PC-9 (cell line): Measurements from ENCODE around the gene SGSM1. TPM values are rescaled to one million over a fixed set of nuclear protein-coding genes. Genes with fewer than 3 reads are reported as not detected.
"Not testable (repeated sequence)": the region's sequence is repeated elsewhere in the genome, so short reads cannot be mapped to it uniquely, and the experiment has no call there.

Experiments
- BruUV-seq: library from RNA; stranded (reverse); fragments of 400-500 nt; replicated peaks from 2 replicates; lab custom pipeline; 2021; lab: Mats Ljungman, UMichigan
- CTCF ChIA-PET: fragments of 300-600 bp; sonication (Branson Sonifier 250); formaldehyde crosslinking; loops from one replicate; lab custom pipeline; 2022; ENCODE audit warnings: antibody characterized with exemption; lab: Charles Lee
- POLR2A ChIA-PET: fragments of 300-600 bp; sonication (Branson Sonifier 250); formaldehyde crosslinking; loops from one replicate; lab custom pipeline; 2022; ENCODE audit warnings: antibody characterized with exemption; ENCODE audit not compliant: unreplicated experiment; lab: Charles Lee
- DNase-seq, 2 experiments: peaks; one replicate each; pipeline versions ENCODE4 v3.0.0 to v3.0.0-alpha.2; 2015 to 2022; ENCODE audit warnings: mixed read lengths in 1 of 2
- H2AFZ ChIP-seq: fragments of 200-600 bp; sonication (generic); 2 replicates; pipeline ENCODE4 v1.8.1; 2017; ENCODE audit warnings: antibody characterized with exemption
- H3F3A ChIP-seq: fragments of 200-600 bp; sonication (generic); 2 replicates; pipeline ENCODE4 v1.8.1; 2017; ENCODE audit warnings: antibody characterized with exemption, mild to moderate bottlenecking, low read depth; ENCODE audit not compliant: insufficient read depth
- H3K27ac ChIP-seq: fragments of 200-600 bp; sonication (generic); 2 replicates; pipeline ENCODE4 v1.6.1; 2016; ENCODE audit warnings: mixed run types
- H3K27me3 ChIP-seq: fragments of 200-600 bp; sonication (generic); 2 replicates; pipeline ENCODE4 v1.6.1; 2016; ENCODE audit warnings: low read depth, mixed run types; ENCODE audit not compliant: insufficient read depth
- H3K36me3 ChIP-seq: fragments of 200-600 bp; sonication (generic); 2 replicates; pipeline ENCODE4 v1.6.1; 2016; ENCODE audit warnings: low read depth, mixed run types
- H3K4me1 ChIP-seq: fragments of 200-600 bp; sonication (generic); replicated peaks from 2 replicates; pipeline ENCODE4 v1.6.1; 2016; ENCODE audit warnings: mixed run types; ENCODE audit not compliant: insufficient read depth
- H3K4me2 ChIP-seq: fragments of 200-600 bp; sonication (generic); 2 replicates; pipeline ENCODE4 v1.6.1; 2017; ENCODE audit warnings: mixed run types
- H3K4me3 ChIP-seq: fragments of 200-600 bp; sonication (generic); 2 replicates; pipeline ENCODE4 v1.6.1; 2016; ENCODE audit warnings: mixed run types
- H3K79me2 ChIP-seq: fragments of 200-600 bp; sonication (generic); 2 replicates; pipeline ENCODE4 v1.6.1; 2017; ENCODE audit warnings: low read depth, mixed run types
- H3K9me2 ChIP-seq: fragments of 200-600 bp; sonication (generic); 2 replicates; pipeline ENCODE4 v1.8.1; 2017; ENCODE audit warnings: mild to moderate bottlenecking; ENCODE audit not compliant: insufficient read depth
- H3K9me3 ChIP-seq: fragments of 200-600 bp; sonication (generic); 2 replicates; pipeline ENCODE4 v1.8.1; 2016; ENCODE audit warnings: low read depth; ENCODE audit not compliant: insufficient read depth
- H4K20me1 ChIP-seq: fragments of 200-600 bp; sonication (generic); 2 replicates; pipeline ENCODE4 v1.8.1; 2017; ENCODE audit not compliant: insufficient read depth
- EZH2 ChIP-seq: fragments of 200-600 bp; sonication (generic); IDR thresholded peaks from 2 replicates; pipeline ENCODE4 v1.8.0; 2017; ENCODE audit warnings: antibody characterized with exemption, low read depth
- intact Hi-C: fragments of 100-400 bp; cut with micrococcal nuclease; formaldehyde crosslinking; loops from one replicate; pipeline ENCODE4 v1.10.0; 2022; ENCODE audit not compliant: unreplicated experiment
- total RNA-seq: library from RNA; stranded (reverse); gene quantifications from 2 replicates; pipeline ENCODE4 v1.2.3, GENCODE V29; 2021
- TF ChIP-seq, protein P1 (sequence below): fragments of 200-600 bp; sonication (generic); conservative IDR thresholded peaks from 2 replicates; pipeline ENCODE4 v1.6.1; 2017; ENCODE audit warnings: mixed run types, antibody characterized with exemption, mild to moderate bottlenecking, moderate library complexity

The SGSM1 gene
- total RNA-seq, 1 experiment from 2014 or later, result 0.48 TPM

DNA sequence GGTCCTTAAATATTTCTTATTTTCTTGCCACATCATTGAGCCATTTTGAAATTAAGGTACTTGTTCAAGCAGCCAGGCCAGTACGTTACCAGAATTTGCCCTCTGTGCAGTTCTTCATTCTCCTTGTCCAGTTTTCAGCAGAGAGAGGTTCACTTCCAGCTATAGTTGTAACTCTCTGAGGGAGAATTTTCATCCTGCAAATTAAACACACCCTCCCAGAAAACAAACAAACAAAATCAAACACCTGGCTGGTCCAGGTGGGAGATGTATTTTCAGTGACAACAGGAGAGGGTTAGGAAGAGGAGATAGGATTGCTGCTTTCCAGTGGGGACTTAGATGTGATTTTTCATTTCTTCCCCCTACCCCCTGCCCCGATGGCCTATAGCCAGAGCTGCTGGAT lies 95.4 kb downstream of the SGSM1 start:
- Histone ChIP-seq H3K36me3 (no peaks in the 10 kb centered on the region), H3K27me3 (peaks cover 4% of the 10 kb centered on the region; the same call in 1 of the 2 replicates), H3F3A (no peaks in the 10 kb centered on the region), H3K4me1 (no peaks in the 10 kb centered on the region), H4K20me1 (no peaks in the 10 kb centered on the region), H3K4me2 (no peak overlapping the region), H3K79me2 (no peaks in the 10 kb centered on the region), H3K9me2 (no peaks in the 10 kb centered on the region), H3K27ac (no peak overlapping the region), H3K4me3 (no peak overlapping the region), H2AFZ (no peak overlapping the region), H3K9me3 (0 out of 2 replicates have a peak, but pooled peaks cover 6% of the 10 kb centered on the region)
- TF ChIP-seq, protein P1, sequence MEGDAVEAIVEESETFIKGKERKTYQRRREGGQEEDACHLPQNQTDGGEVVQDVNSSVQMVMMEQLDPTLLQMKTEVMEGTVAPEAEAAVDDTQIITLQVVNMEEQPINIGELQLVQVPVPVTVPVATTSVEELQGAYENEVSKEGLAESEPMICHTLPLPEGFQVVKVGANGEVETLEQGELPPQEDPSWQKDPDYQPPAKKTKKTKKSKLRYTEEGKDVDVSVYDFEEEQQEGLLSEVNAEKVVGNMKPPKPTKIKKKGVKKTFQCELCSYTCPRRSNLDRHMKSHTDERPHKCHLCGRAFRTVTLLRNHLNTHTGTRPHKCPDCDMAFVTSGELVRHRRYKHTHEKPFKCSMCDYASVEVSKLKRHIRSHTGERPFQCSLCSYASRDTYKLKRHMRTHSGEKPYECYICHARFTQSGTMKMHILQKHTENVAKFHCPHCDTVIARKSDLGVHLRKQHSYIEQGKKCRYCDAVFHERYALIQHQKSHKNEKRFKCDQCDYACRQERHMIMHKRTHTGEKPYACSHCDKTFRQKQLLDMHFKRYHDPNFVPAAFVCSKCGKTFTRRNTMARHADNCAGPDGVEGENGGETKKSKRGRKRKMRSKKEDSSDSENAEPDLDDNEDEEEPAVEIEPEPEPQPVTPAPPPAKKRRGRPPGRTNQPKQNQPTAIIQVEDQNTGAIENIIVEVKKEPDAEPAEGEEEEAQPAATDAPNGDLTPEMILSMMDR, result no peak
- TF ChIP-seq EZH2, result no peak
- DNase-seq, result no peak
- ChIA-PET POLR2A (no interaction called here), CTCF (interaction anchor here (0.5 kb wide), 1 partner anchor 39 kb away, joined by 6 read pairs; no protein-coding TSS in a partner anchor)
- BruUV-seq, result no TSS peak
- intact Hi-C loops, result no loop called here

DNA sequence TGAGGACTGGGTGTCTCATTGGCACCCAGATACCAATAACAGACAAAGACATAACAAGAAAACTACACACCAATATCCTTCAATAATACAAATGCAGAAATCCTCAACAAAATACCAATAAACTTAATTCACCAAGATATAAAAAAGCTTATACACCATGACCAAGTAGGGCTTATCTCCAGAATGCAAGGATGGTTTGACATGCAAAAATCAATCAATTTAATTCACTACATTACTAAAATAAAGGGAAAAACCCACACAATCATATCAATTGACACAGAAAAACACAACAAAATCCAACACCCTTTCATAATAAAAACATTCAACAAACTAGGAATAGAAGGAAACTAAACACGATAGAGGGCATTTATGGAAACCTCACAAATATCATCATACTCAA lies 99.9 kb downstream of the SGSM1 start:
- no peak for DNase-seq
- ChIA-PET POLR2A (interaction anchor here (0.8 kb wide), 1 partner anchor 170 kb away, joined by 16 read pairs; no protein-coding TSS in a partner anchor), CTCF (no interaction called here)
- intact Hi-C loops, result no loop called here
- no peaks in the 10 kb centered on the region for H3K36me3 ChIP-seq
- BruUV-seq, result no TSS peak
- no peak overlapping the region for H3K27ac ChIP-seq
- H4K20me1 ChIP-seq, result no peaks in the 10 kb centered on the region
- no peaks in the 10 kb centered on the region for H3K79me2 ChIP-seq
- H3F3A ChIP-seq, result no peaks in the 10 kb centered on the region
- 0 out of 2 replicates have a peak, but pooled peaks cover 6% of the 10 kb centered on the region for H3K9me3 ChIP-seq
- TF ChIP-seq EZH2, result no peak
- TF ChIP-seq, protein P1, result no peak
- no peak overlapping the region for H3K4me2 ChIP-seq
- no peak overlapping the region for H3K4me3 ChIP-seq
- H3K9me2 ChIP-seq, result no peaks in the 10 kb centered on the region
- H3K4me1 ChIP-seq, result no peaks in the 10 kb centered on the region
- H2AFZ ChIP-seq, result no peak overlapping the region
- H3K27me3 ChIP-seq, result peaks cover 4% of the 10 kb centered on the region; the same call in 1 of the 2 replicates

DNA sequence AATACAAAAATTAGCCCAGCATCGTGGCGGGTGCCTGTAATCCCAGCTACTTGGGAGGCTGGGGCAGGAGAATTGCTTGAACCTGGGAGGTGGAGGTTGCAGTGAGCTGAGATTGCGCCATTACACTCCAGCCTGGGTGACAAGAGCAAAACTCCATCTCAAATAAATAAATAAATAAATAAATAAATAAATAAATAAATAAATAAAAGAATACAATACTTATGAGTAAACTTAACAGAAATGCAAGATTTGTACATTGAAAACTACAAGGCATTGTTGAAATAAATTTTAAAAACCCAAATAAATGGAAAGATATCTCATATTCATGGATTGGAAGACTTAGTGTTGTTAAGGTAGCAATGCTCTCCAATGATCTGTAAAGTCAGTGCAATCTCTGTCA lies 101.1 kb downstream of the SGSM1 start:
- CTCF ChIA-PET, H3K4me2 ChIP-seq, H3K4me3 ChIP-seq, H3K36me3 ChIP-seq, DNase-seq, H3K4me1 ChIP-seq, H3K27ac ChIP-seq, H3K9me3 ChIP-seq, POLR2A ChIA-PET, H3K27me3 ChIP-seq, BruUV-seq, H3F3A ChIP-seq, H2AFZ ChIP-seq, H3K9me2 ChIP-seq, intact Hi-C loops, H3K79me2 ChIP-seq, H4K20me1 ChIP-seq: not testable (repeated sequence)

DNA sequence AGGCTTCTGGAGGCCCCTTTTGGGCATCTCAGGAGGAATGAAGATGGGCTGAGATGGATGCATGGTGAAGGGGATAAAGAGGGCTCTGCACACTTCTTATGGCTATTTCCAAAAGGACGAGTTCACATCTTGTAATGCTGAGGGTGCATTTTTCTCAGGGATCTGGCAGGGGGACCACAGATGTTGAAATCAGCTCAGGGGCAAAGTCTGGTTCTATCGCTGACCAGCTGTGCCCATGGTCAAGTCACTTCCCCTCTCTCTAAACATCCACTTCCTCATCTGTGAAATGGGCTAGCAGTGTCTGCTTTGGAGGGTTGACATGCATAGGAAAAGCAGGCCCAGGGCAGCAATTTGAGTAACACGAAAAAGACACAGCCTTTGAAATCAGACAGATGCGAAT lies 114.0 kb downstream of the SGSM1 start:
- Histone ChIP-seq H3K4me1 (no peaks in the 10 kb centered on the region), H3K4me2 (no peak overlapping the region), H3K27me3 (no peaks in the 10 kb centered on the region), H3K4me3 (no peak overlapping the region), H3K27ac (no peak overlapping the region), H4K20me1 (no peaks in the 10 kb centered on the region), H3K36me3 (no peaks in the 10 kb centered on the region), H3K79me2 (no peaks in the 10 kb centered on the region), H2AFZ (no peak overlapping the region), H3K9me2 (no peaks in the 10 kb centered on the region), H3K9me3 (no peaks in the 10 kb centered on the region), H3F3A (no peaks in the 10 kb centered on the region)
- DNase-seq, result no peak
- ChIA-PET CTCF (interaction anchor here (0.6 kb wide), 1 partner anchor 38 kb away, joined by 4 read pairs; no protein-coding TSS in a partner anchor), POLR2A (no interaction called here)
- intact Hi-C loops, result no loop called here
- TF ChIP-seq, protein P1, result no peak
- TF ChIP-seq EZH2, result no peak
- no TSS peak for BruUV-seq
